Fibroblast of villous mesenchyme (primary cell): Measurements from ENCODE around the gene GAS1. TPM values are rescaled to one million over a fixed set of nuclear protein-coding genes. Genes with fewer than 3 reads are reported as not detected.

ENCODE experiments used
- DNase-seq: peaks from one replicate; pipeline ENCODE4 v3.0.0-alpha.2; 2010; ENCODE audit warnings: low read depth
- H3K4me3 ChIP-seq: 2 replicates; pipeline ENCODE4 v1.5.1; 2011; ENCODE audit warnings: low read depth, mild to moderate bottlenecking, low read length
- CTCF ChIP-seq: IDR thresholded peaks from 2 replicates; pipeline ENCODE4 v1.5.1; 2012; ENCODE audit warnings: low read depth, mild to moderate bottlenecking, low read length; ENCODE audit not compliant: insufficient read depth
- total RNA-seq: library from RNA; depleted of rRNA; stranded (reverse); fragments of >200 nt; gene quantifications from 2 replicates; pipeline ENCODE4 v1.2.3, GENCODE V29; 2012

The GAS1 gene
- total RNA-seq, 1 donor = 136 TPM

DNA sequence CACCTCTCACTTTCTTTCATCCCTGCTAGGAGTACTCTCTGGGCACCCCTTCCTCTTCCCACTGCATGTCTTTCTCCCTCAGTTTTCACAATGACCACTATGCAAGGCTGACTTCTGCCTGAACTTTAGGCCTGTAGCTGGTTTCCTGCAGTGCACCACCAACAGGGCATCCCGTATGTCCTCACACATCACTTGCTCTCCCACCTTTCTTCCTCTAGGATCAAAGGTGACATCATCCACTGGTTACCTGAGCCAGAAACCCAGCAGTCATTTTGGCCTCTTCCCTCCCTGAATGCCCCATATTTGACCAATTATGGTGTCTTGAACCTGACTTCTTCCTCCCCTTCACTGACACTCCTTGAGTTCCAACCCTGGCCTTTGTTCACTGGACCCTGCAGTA, 8.5 kb downstream of the GAS1 start:
- TF ChIP-seq CTCF = no peak
- DNase-seq = no peak
- H3K4me3 ChIP-seq = no peak overlapping the region

- TF ChIP-seq CTCF = no peak
- DNase-seq = no peak
Measured at GRCh38 chr9:86926145-86926544, 21.2 kb downstream of the GAS1 start.

GRCh38 chr9:86925686-86926085, 21.6 kb downstream of the GAS1 start:
- peak; percentile 26 for DNase-seq
- no peak overlapping the region for H3K4me3 ChIP-seq
- TF ChIP-seq CTCF = no peak

More at GRCh38 chr9:86926145-86926544, 21.2 kb downstream of the GAS1 start:
- H3K4me3 ChIP-seq = no peak overlapping the region

DNA sequence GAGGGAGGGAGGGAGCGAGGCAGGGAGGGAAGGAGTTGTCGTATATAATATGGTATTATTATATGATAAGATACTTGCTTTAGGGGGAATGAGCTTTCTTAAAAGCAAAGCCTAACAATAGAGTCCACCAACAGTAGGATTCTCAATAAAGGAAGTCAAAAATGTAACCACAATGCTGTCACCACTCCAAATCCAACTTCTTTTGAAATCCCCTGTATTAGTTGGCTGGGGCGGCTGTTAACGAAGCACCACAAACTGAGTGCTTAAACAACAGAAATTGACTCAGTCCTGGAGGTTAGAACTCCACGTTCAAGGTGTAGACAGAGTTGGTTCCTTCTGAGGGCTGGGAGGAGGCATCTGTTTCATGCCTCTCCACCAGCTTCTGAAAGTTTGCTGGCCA, 23.1 kb downstream of the GAS1 start:
- TF ChIP-seq CTCF = no peak
- H3K4me3 ChIP-seq = no peak overlapping the region
- DNase-seq = no peak

- H3K4me3 ChIP-seq = no peak overlapping the region
- TF ChIP-seq CTCF = no peak
- no peak for DNase-seq
Measured at GRCh38 chr9:86921151-86921923, 26.0 kb downstream of the GAS1 start.

DNA sequence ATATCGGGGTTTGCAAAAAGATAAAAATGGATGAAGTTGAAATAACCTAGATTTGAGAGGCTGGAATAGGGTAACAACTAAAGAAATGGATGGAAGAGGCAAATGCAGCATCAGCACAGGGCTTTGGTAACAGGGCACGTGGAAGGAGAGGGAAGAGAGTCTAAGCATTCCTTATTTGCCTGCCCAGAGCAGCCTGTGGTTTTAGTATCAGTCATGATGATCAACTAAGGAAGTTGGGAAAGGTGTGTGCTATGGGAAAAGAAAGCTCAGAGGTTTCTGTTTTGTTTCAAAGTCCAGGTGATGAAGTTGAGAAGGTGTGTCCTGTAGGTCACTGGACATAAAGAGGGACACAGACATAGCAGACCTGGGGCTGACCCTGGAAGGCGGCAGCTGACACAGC, 28.8 kb downstream of the GAS1 start:
- no peak for TF ChIP-seq CTCF
- DNase-seq = no peak
- no peak overlapping the region for H3K4me3 ChIP-seq

- no peak for TF ChIP-seq CTCF
- H3K4me3 ChIP-seq = no peak overlapping the region
- DNase-seq = no peak
Measured at GRCh38 chr9:86912210-86912609, 35.1 kb downstream of the GAS1 start.
